Nephron progenitor cell (in vitro differentiated cells): ENCODE measurements around the gene VRK1.

ENCODE experiments used
- DNase-seq: peaks from one replicate; pipeline ENCODE4 v3.0.0; 2021
- H3K27ac Mint-ChIP-seq: 2 replicates; pipeline ENCODE4 v1.8.0; 2021; ENCODE audit warnings: mild to moderate bottlenecking, moderate library complexity, mixed read lengths
- H3K27me3 Mint-ChIP-seq: 2 replicates; pipeline ENCODE4 v1.8.0; 2021; ENCODE audit warnings: mild to moderate bottlenecking, low read depth, mixed read lengths; ENCODE audit not compliant: poor library complexity
- H3K36me3 Mint-ChIP-seq: 2 replicates; pipeline ENCODE4 v1.8.0; 2021; ENCODE audit warnings: low read depth, mixed read lengths
- H3K4me1 Mint-ChIP-seq: 2 replicates; pipeline ENCODE4 v1.8.0; 2021; ENCODE audit warnings: mixed read lengths
- H3K4me3 Mint-ChIP-seq: 2 replicates; pipeline ENCODE4 v1.8.0; 2021; ENCODE audit warnings: mild to moderate bottlenecking, moderate library complexity, mixed read lengths
- H3K9me3 Mint-ChIP-seq: 2 replicates; pipeline ENCODE4 v1.8.0; 2021; ENCODE audit warnings: mild to moderate bottlenecking, moderate library complexity, mixed read lengths
- CTCF ChIP-seq: fragments of 200-600 bp; sonication (generic); IDR thresholded peaks from 2 replicates; pipeline ENCODE4 v1.5.0; 2021; ENCODE audit warnings: antibody characterized with exemption

The VRK1 gene

GRCh38 chr14:96821501-96821900 is 24.3 kb downstream of the VRK1 start:
- no peaks in the 10 kb centered on the region for H3K9me3 Mint-ChIP-seq
- no peak overlapping the region for H3K4me3 Mint-ChIP-seq
- H3K27ac Mint-ChIP-seq, result peak overlapping the region; percentile 31
- peaks cover 27% of the 10 kb centered on the region for H3K36me3 Mint-ChIP-seq
- TF ChIP-seq CTCF, result no peak
- DNase-seq, result no peak
- peaks cover 16% of the 10 kb centered on the region for H3K4me1 Mint-ChIP-seq
- no peaks in the 10 kb centered on the region for H3K27me3 Mint-ChIP-seq

- DNase-seq, result no peak
- H3K36me3 Mint-ChIP-seq, result peaks cover 41% of the 10 kb centered on the region
- no peak overlapping the region for H3K4me3 Mint-ChIP-seq
- H3K27ac Mint-ChIP-seq, result no peak overlapping the region
- TF ChIP-seq CTCF, result no peak
- no peaks in the 10 kb centered on the region for H3K27me3 Mint-ChIP-seq
- H3K9me3 Mint-ChIP-seq, result peaks cover 7% of the 10 kb centered on the region
- peaks cover 26% of the 10 kb centered on the region for H3K4me1 Mint-ChIP-seq
These were observed 26.5 kb downstream of the VRK1 start for GRCh38 chr14:96823652-96824051.

- peaks cover 26% of the 10 kb centered on the region for H3K4me1 Mint-ChIP-seq
- no peaks in the 10 kb centered on the region for H3K27me3 Mint-ChIP-seq
- no peak for TF ChIP-seq CTCF
- H3K36me3 Mint-ChIP-seq, result peaks cover 41% of the 10 kb centered on the region
- no peak for DNase-seq
- no peak overlapping the region for H3K4me3 Mint-ChIP-seq
- no peak overlapping the region for H3K27ac Mint-ChIP-seq
- H3K9me3 Mint-ChIP-seq, result peaks cover 13% of the 10 kb centered on the region
These were observed 27.1 kb downstream of the VRK1 start for GRCh38 chr14:96824283-96824682.

GRCh38 chr14:96826818-96827217 is 29.6 kb downstream of the VRK1 start:
- no peaks in the 10 kb centered on the region for H3K27me3 Mint-ChIP-seq
- peaks cover 48% of the 10 kb centered on the region for H3K36me3 Mint-ChIP-seq
- H3K4me3 Mint-ChIP-seq, result no peak overlapping the region
- H3K9me3 Mint-ChIP-seq, result peaks cover 30% of the 10 kb centered on the region
- TF ChIP-seq CTCF, result no peak
- H3K4me1 Mint-ChIP-seq, result peaks cover 16% of the 10 kb centered on the region
- H3K27ac Mint-ChIP-seq, result peak overlapping the region; percentile 88
- DNase-seq, result no peak

GRCh38 chr14:96827290-96827689 is 30.1 kb downstream of the VRK1 start:
- Mint-ChIP-seq H3K27me3 (no peaks in the 10 kb centered on the region), H3K9me3 (peaks cover 30% of the 10 kb centered on the region), H3K4me3 (no peak overlapping the region), H3K27ac (peak overlapping the region; percentile 88), H3K36me3 (peaks cover 48% of the 10 kb centered on the region), H3K4me1 (peaks cover 15% of the 10 kb centered on the region)
- no peak for DNase-seq
- TF ChIP-seq CTCF, result no peak

- TF ChIP-seq CTCF, result no peak
- Mint-ChIP-seq H3K36me3 (peaks cover 38% of the 10 kb centered on the region), H3K27me3 (no peaks in the 10 kb centered on the region), H3K4me1 (peaks cover 15% of the 10 kb centered on the region), H3K27ac (no peak overlapping the region), H3K9me3 (peaks cover 30% of the 10 kb centered on the region), H3K4me3 (no peak overlapping the region)
- DNase-seq, result no peak
These were observed 32.6 kb downstream of the VRK1 start for GRCh38 chr14:96829791-96830190.
